IMR-90 (cell line): Measurements from ENCODE around the gene INPP5D. TPM values are rescaled to one million over a fixed set of nuclear protein-coding genes. Genes with fewer than 3 reads are reported as not detected.

ENCODE experiments used
- ATAC-seq: fragments of 200-7000 bp; cut with Tn5 transposase; 2 replicates; pipeline ENCODE4 v1.9.1; 2020; ENCODE audit warnings: low read depth, mild to moderate bottlenecking, moderate library complexity
- BruUV-seq: library from RNA; stranded (reverse); fragments of 400-500 nt; replicated peaks from 2 replicates; lab custom pipeline; 2021; lab: Mats Ljungman, UMichigan
- CTCF ChIA-PET: fragments of 300-600 bp; formaldehyde crosslinking; extraction: SDS; loops from one replicate; lab custom pipeline; 2021; ENCODE audit warnings: antibody characterized with exemption; lab: Yijun Ruan, JAX
- POLR2A ChIA-PET: fragments of 300-600 bp; sonication (Branson Sonifier 250); formaldehyde crosslinking; loops from one replicate; lab custom pipeline; 2022; ENCODE audit warnings: antibody characterized with exemption; ENCODE audit not compliant: unreplicated experiment; lab: Charles Lee
- DNase-seq: peaks from one replicate; pipeline ENCODE4 v3.0.0; 2013
- H2AFZ ChIP-seq: replicated peaks from 2 replicates; pipeline ENCODE3; 2013; ENCODE audit warnings: low read length, mild to moderate bottlenecking; ENCODE audit not compliant: poor library complexity
- H2AK5ac ChIP-seq: 2 replicates; pipeline ENCODE4 v1.6.1; 2013; ENCODE audit warnings: low read depth, low read length, inconsistent platforms
- H2AK9ac ChIP-seq: replicated peaks from 2 replicates; pipeline ENCODE3; 2013; ENCODE audit warnings: mild to moderate bottlenecking, low read depth, low read length, moderate library complexity; ENCODE audit not compliant: poor library complexity
- H2BK120ac ChIP-seq: 2 replicates; pipeline ENCODE4 v1.6.1; 2013; ENCODE audit warnings: low read depth, low read length, inconsistent platforms
- H2BK15ac ChIP-seq: 3 replicates; pipeline ENCODE4 v1.6.1; 2013; ENCODE audit warnings: low read depth, low read length, inconsistent platforms
- H2BK20ac ChIP-seq: 2 replicates; pipeline ENCODE4 v1.6.1; 2013; ENCODE audit warnings: low read depth, mild to moderate bottlenecking, inconsistent platforms, low read length, moderate library complexity
- H2BK5ac ChIP-seq: 2 replicates; pipeline ENCODE4 v1.6.1; 2013; ENCODE audit warnings: mild to moderate bottlenecking, low read depth, low read length, inconsistent platforms; ENCODE audit not compliant: poor library complexity, severe bottlenecking
- H3K14ac ChIP-seq: replicated peaks from 2 replicates; pipeline ENCODE4 v1.6.1; 2013; ENCODE audit warnings: low read depth, low read length, inconsistent platforms
- H3K18ac ChIP-seq: 2 replicates; pipeline ENCODE4 v1.6.1; 2013; ENCODE audit warnings: low read depth, low read length, control low read depth
- H3K23ac ChIP-seq: 2 replicates; pipeline ENCODE4 v1.6.1; 2013; ENCODE audit warnings: low read depth, low read length, inconsistent platforms
- H3K27ac ChIP-seq: 2 replicates; pipeline ENCODE4 v1.5.1; 2013; ENCODE audit warnings: mild to moderate bottlenecking, control low read depth, low read length; ENCODE audit not compliant: insufficient read depth
- H3K27me3 ChIP-seq: 2 replicates; pipeline ENCODE4 v1.6.1; 2013; ENCODE audit warnings: low read length; ENCODE audit not compliant: control insufficient read depth, insufficient read depth
- H3K36me3 ChIP-seq: 2 replicates; pipeline ENCODE4 v1.6.1; 2013; ENCODE audit warnings: low read length, mixed read lengths; ENCODE audit not compliant: control insufficient read depth, insufficient read depth
- H3K4ac ChIP-seq: 2 replicates; pipeline ENCODE4 v1.6.1; 2013; ENCODE audit warnings: low read depth, low read length, inconsistent platforms
- H3K4me1 ChIP-seq: 2 replicates; pipeline ENCODE4 v1.6.1; 2013; ENCODE audit warnings: low read length, mixed read lengths; ENCODE audit not compliant: control insufficient read depth, insufficient read depth
- H3K4me2 ChIP-seq: 2 replicates; pipeline ENCODE4 v1.6.1; 2013; ENCODE audit warnings: low read depth, mild to moderate bottlenecking, control low read depth, low read length, moderate library complexity
- H3K4me3 ChIP-seq: 2 replicates; pipeline ENCODE4 v1.5.1; 2013; ENCODE audit warnings: low read depth, mild to moderate bottlenecking, control low read depth, low read length, moderate library complexity; ENCODE audit not compliant: insufficient read depth
- H3K56ac ChIP-seq: 2 replicates; pipeline ENCODE4 v1.6.1; 2013; ENCODE audit warnings: low read length, inconsistent platforms; ENCODE audit not compliant: insufficient read depth; ENCODE audit errors: extremely low read depth
- H3K79me1 ChIP-seq, 2 experiments: 2 replicates each; pipeline ENCODE4 v1.6.1; 2013; ENCODE audit warnings: low read length in 2 of 2, inconsistent platforms in 1 of 2, low read depth in 1 of 2
- H3K9ac ChIP-seq: 2 replicates; pipeline ENCODE4 v1.6.1; 2013; ENCODE audit warnings: low read depth, low read length, control low read depth
- H3K9me1 ChIP-seq: 2 replicates; pipeline ENCODE4 v1.6.1; 2013; ENCODE audit warnings: low read length, inconsistent platforms; ENCODE audit not compliant: insufficient read depth
- H3K9me3 ChIP-seq: 2 replicates; pipeline ENCODE4 v1.6.1; 2013; ENCODE audit warnings: low read length; ENCODE audit not compliant: control insufficient read depth, insufficient read depth
- H4K20me1 ChIP-seq: 2 replicates; pipeline ENCODE4 v1.6.1; 2013; ENCODE audit warnings: low read length, inconsistent platforms; ENCODE audit not compliant: insufficient read depth
- H4K5ac ChIP-seq: 2 replicates; pipeline ENCODE4 v1.6.1; 2013; ENCODE audit warnings: mild to moderate bottlenecking, low read depth, low read length, control low read depth
- H4K8ac ChIP-seq, 2 experiments: 2 replicates each; pipeline ENCODE4 v1.6.1; 2013; ENCODE audit warnings: low read depth in 2 of 2, low read length in 2 of 2, control low read depth in 1 of 2, inconsistent platforms in 1 of 2
- H4K91ac ChIP-seq: 2 replicates; pipeline ENCODE4 v1.6.1; 2013; ENCODE audit warnings: low read depth, low read length, inconsistent platforms; ENCODE audit not compliant: insufficient read depth
- BHLHE40 ChIP-seq: fragments of 150-350 bp; IDR thresholded peaks from 2 replicates; pipeline ENCODE4 v1.6.1; 2016; ENCODE audit warnings: mild to moderate bottlenecking, low read depth, low read length
- CEBPB ChIP-seq: IDR thresholded peaks from 2 replicates; pipeline ENCODE4 v1.6.1; 2012; ENCODE audit warnings: low read depth, low read length, improper control_type of control experiment
- CHD1 ChIP-seq: IDR thresholded peaks from 2 replicates; pipeline ENCODE4 v1.6.1; 2012; ENCODE audit warnings: low read depth, low read length, improper control_type of control experiment
- FOS ChIP-seq: fragments of 150-350 bp; IDR thresholded peaks from 2 replicates; pipeline ENCODE4 v1.6.1; 2016; ENCODE audit warnings: low read depth, low read length
- MAFK ChIP-seq: IDR thresholded peaks from 2 replicates; pipeline ENCODE4 v1.6.1; 2012; ENCODE audit warnings: low read depth, low read length, improper control_type of control experiment
- MAZ ChIP-seq: IDR thresholded peaks from 2 replicates; pipeline ENCODE4 v1.6.1; 2012; ENCODE audit warnings: low read depth, mild to moderate bottlenecking, low read length, improper control_type of control experiment, moderate library complexity, borderline replicate concordance
- MXI1 ChIP-seq: IDR thresholded peaks from 2 replicates; pipeline ENCODE4 v1.6.1; 2012; ENCODE audit warnings: low read depth, mild to moderate bottlenecking, low read length, moderate library complexity, borderline replicate concordance
- NFE2L2 ChIP-seq: fragments of 150-350 bp; IDR thresholded peaks from 2 replicates; pipeline ENCODE4 v1.6.1; 2016; ENCODE audit warnings: low read depth, mild to moderate bottlenecking, low read length
- POLR2A ChIP-seq: IDR thresholded peaks from 2 replicates; pipeline ENCODE4 v1.6.1; 2012; ENCODE audit warnings: mild to moderate bottlenecking, low read depth, low read length
- RAD21 ChIP-seq: IDR thresholded peaks from 2 replicates; pipeline ENCODE4 v1.6.1; 2012; ENCODE audit warnings: low read length, improper control_type of control experiment
- RCOR1 ChIP-seq: IDR thresholded peaks from 2 replicates; pipeline ENCODE4 v1.6.1; 2012; ENCODE audit warnings: mild to moderate bottlenecking, low read length, improper control_type of control experiment; ENCODE audit not compliant: insufficient replicate concordance
- RFX5 ChIP-seq: IDR thresholded peaks from 2 replicates; pipeline ENCODE4 v1.8.0; 2012; ENCODE audit warnings: low read depth, mild to moderate bottlenecking, low read length, moderate library complexity
- SMC3 ChIP-seq: fragments of 150-350 bp; IDR thresholded peaks from 2 replicates; pipeline ENCODE4 v1.6.1; 2016; ENCODE audit warnings: low read depth, mild to moderate bottlenecking, antibody characterized with exemption, low read length, moderate library complexity
- WGBS, 2 experiments: methylation state at CpG; one replicate each; pipeline versions ENCODE4 v1.1.5 to v1.1.7; 2013; ENCODE audit warnings: missing lambda C conversion rate in 2 of 2; ENCODE audit not compliant: insufficient read length in 1 of 2; ENCODE audit errors: extremely low coverage in 2 of 2; 5-methylcytosine and 5-hydroxymethylcytosine counted together
- dilution Hi-C: fragments of 300-500 bp; cut with HindIII; formaldehyde crosslinking; loops from one replicate; pipeline ENCODE4 v1.14.3; 2018; ENCODE audit warnings: low sequenced_read_pairs; ENCODE audit not compliant: unreplicated experiment
- in situ Hi-C: fragments of 300-500 bp; cut with MboI; formaldehyde crosslinking; loops from 3 replicates; pipeline ENCODE4 v1.14.3; 2019; ENCODE audit warnings: low sequenced_read_pairs, inconsistent platforms, mixed read lengths
- intact Hi-C: fragments of 100-400 bp; cut with micrococcal nuclease; formaldehyde crosslinking; loops from 2 replicates; pipeline ENCODE4 v1.10.0; 2022
- polyA plus RNA-seq, 3 experiments: library from polyadenylated mRNA; depleted of rRNA; stranded (reverse); fragments of >200 nt; gene quantifications; 2 replicates each; pipeline ENCODE4 v1.2.3, GENCODE V29; 2012; ENCODE audit warnings: low replicate concordance in 1 of 3
- total RNA-seq: library from RNA; depleted of rRNA; stranded (reverse); fragments of >200 nt; gene quantifications from 2 replicates; pipeline ENCODE4 v1.2.3, GENCODE V29; 2012
- TF ChIP-seq, protein P1 (sequence below): fragments of 150-350 bp; IDR thresholded peaks from 2 replicates; pipeline ENCODE4 v1.6.1; 2017; ENCODE audit warnings: mild to moderate bottlenecking, antibody characterized with exemption, low read length, low read depth
- TF ChIP-seq, protein P2 (sequence below): conservative IDR thresholded peaks from 2 replicates; pipeline ENCODE4 v1.5.1; 2012; ENCODE audit warnings: mild to moderate bottlenecking, low read depth, low read length, improper control_type of control experiment
- TF ChIP-seq, protein P3 (sequence below): fragments of 150-350 bp; IDR thresholded peaks from 2 replicates; pipeline ENCODE4 v1.6.1; 2016; ENCODE audit warnings: low read depth, mild to moderate bottlenecking, low read length, moderate library complexity, borderline replicate concordance

INPP5D gene
- total and polyA plus RNA-seq, 2 of the 4 experiments (the other 2 are of a cell fraction): 0.18 to 0.29 TPM

DNA sequence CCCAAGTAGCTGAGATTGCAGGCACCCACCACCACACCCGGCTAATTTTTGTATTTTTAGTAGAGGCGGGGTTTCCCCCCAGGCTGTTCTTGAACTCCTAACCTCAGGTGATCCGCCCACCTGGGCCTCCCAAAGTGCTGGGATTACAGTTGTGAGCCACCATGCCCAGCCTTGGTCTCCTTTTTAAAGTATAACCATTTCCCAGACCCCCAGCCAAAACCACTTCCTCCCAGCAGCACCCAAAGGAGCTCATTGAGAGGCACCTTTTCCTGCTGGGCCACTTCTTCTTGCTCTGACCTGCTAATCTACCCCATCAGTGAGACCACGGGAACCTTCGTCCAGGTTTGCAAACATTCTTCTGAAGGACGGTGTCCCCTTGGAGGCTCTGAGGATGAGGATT, 69.9 kb downstream of the INPP5D start:
- no peak overlapping the region for H3K18ac ChIP-seq
- no peak overlapping the region for H4K91ac ChIP-seq
- intact Hi-C loops: no loop called here
- H2AK9ac ChIP-seq: no peak overlapping the region
- no peak overlapping the region for H3K9ac ChIP-seq
- H3K56ac ChIP-seq: no peak overlapping the region
- H4K8ac ChIP-seq: no peak overlapping the region
- H3K4ac ChIP-seq: no peak overlapping the region
- no peaks in the 10 kb centered on the region for H3K4me1 ChIP-seq
- H3K36me3 ChIP-seq: no peaks in the 10 kb centered on the region
- H2BK20ac ChIP-seq: no peak overlapping the region
- DNase-seq (no peak), ATAC-seq (no peak)
- H3K4me2 ChIP-seq: no peak overlapping the region
- no peak overlapping the region for H3K23ac ChIP-seq
- no peak overlapping the region for H4K5ac ChIP-seq
- H3K27ac ChIP-seq: no peak overlapping the region
- H3K27me3 ChIP-seq: peaks cover 18% of the 10 kb centered on the region
- ChIA-PET CTCF (no interaction called here), POLR2A (no interaction called here)
- H2BK5ac ChIP-seq: no peak overlapping the region
- no peaks in the 10 kb centered on the region for H3K9me1 ChIP-seq
- in situ Hi-C loops: no loop called here
- BruUV-seq: no TSS peak
- no peak overlapping the region for H2BK15ac ChIP-seq
- H2AK5ac ChIP-seq: no peak overlapping the region
- no peak overlapping the region for H2AFZ ChIP-seq
- H3K14ac ChIP-seq: no peak overlapping the region
- no peak overlapping the region for H2BK120ac ChIP-seq
- dilution Hi-C loops: no loop called here
- 20% methylated on average over 1 of the region's 6 CpGs; no CpG with 5 or more reads in 1 of the 2 experiments for WGBS, 2 experiments
- no peaks in the 10 kb centered on the region for H3K9me3 ChIP-seq
- no peak for TF ChIP-seq RFX5
- TF ChIP-seq CHD1: no peak
- no peak for TF ChIP-seq CEBPB
- TF ChIP-seq, protein P1, sequence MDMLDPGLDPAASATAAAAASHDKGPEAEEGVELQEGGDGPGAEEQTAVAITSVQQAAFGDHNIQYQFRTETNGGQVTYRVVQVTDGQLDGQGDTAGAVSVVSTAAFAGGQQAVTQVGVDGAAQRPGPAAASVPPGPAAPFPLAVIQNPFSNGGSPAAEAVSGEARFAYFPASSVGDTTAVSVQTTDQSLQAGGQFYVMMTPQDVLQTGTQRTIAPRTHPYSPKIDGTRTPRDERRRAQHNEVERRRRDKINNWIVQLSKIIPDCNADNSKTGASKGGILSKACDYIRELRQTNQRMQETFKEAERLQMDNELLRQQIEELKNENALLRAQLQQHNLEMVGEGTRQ: no peak
- TF ChIP-seq MXI1: no peak
- no peak for TF ChIP-seq FOS
- TF ChIP-seq, protein P2, sequence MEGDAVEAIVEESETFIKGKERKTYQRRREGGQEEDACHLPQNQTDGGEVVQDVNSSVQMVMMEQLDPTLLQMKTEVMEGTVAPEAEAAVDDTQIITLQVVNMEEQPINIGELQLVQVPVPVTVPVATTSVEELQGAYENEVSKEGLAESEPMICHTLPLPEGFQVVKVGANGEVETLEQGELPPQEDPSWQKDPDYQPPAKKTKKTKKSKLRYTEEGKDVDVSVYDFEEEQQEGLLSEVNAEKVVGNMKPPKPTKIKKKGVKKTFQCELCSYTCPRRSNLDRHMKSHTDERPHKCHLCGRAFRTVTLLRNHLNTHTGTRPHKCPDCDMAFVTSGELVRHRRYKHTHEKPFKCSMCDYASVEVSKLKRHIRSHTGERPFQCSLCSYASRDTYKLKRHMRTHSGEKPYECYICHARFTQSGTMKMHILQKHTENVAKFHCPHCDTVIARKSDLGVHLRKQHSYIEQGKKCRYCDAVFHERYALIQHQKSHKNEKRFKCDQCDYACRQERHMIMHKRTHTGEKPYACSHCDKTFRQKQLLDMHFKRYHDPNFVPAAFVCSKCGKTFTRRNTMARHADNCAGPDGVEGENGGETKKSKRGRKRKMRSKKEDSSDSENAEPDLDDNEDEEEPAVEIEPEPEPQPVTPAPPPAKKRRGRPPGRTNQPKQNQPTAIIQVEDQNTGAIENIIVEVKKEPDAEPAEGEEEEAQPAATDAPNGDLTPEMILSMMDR: no peak
- no peak for TF ChIP-seq NFE2L2
- TF ChIP-seq MAZ: no peak
- TF ChIP-seq, protein P3, sequence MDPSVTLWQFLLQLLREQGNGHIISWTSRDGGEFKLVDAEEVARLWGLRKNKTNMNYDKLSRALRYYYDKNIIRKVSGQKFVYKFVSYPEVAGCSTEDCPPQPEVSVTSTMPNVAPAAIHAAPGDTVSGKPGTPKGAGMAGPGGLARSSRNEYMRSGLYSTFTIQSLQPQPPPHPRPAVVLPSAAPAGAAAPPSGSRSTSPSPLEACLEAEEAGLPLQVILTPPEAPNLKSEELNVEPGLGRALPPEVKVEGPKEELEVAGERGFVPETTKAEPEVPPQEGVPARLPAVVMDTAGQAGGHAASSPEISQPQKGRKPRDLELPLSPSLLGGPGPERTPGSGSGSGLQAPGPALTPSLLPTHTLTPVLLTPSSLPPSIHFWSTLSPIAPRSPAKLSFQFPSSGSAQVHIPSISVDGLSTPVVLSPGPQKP: no peak
- no peak for TF ChIP-seq SMC3
- no peak for TF ChIP-seq BHLHE40
- no peak for TF ChIP-seq POLR2A
- no peak for TF ChIP-seq MAFK
- TF ChIP-seq RCOR1: no peak
- TF ChIP-seq RAD21: no peak
- H3K79me1 ChIP-seq: no peaks in the 10 kb centered on the region
- no peaks in the 10 kb centered on the region; the same call in 1 of the 2 replicates for H4K20me1 ChIP-seq
- H3K4me3 ChIP-seq: no peak overlapping the region
